Measurements from ENCODE around the gene TM9SF4. TPM values are rescaled to one million over a fixed set of nuclear protein-coding genes. Genes with fewer than 3 reads are reported as not detected.

Gene TM9SF4
- total RNA-seq, 4 donors from 2014 or later = 15.9 to 49.0 (median 28.1) TPM

DNA sequence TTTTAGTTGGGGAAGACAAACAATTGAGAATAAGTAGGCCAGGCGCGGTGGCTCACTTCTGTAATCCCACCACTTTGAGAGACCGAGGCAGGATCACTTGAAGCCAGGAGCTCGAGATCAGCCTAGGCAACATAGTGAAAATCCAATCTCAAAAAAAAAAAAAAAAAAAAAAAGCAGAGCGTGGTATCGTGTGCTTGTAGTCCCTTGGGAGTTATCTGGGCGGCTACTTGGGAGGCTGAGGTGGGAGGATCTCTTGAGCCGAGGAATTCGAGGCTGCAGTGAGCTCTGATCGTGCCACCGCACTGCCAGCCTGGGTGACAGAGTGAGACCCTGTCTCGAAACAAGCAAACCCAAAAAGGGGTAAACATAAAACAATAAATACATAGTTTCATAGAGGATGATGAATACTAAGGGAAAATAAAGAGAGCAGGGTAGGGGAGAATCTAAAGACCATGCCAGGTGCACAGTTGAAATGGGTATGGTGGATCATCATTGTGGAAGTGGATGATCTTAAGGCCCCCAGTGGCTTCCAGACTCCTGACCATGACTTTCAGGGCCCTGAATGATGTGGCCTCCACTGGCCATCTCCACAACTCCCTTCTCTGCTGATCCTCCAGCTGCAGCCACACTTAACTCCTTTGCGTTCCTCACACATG lies 99.1 kb downstream of the TM9SF4 start:
- no peaks in the 10 kb centered on the region for H3K9me3 ChIP-seq
- H3K36me3 ChIP-seq = no peaks in the 10 kb centered on the region
- intact Hi-C loops (cut with DNase I; ENCODE audit: low total_unique reads) = no loop called here
- TF ChIP-seq POLR2A (IDR thresholded peaks at IDR 0.05) = no peak
- TF ChIP-seq, protein P1, sequence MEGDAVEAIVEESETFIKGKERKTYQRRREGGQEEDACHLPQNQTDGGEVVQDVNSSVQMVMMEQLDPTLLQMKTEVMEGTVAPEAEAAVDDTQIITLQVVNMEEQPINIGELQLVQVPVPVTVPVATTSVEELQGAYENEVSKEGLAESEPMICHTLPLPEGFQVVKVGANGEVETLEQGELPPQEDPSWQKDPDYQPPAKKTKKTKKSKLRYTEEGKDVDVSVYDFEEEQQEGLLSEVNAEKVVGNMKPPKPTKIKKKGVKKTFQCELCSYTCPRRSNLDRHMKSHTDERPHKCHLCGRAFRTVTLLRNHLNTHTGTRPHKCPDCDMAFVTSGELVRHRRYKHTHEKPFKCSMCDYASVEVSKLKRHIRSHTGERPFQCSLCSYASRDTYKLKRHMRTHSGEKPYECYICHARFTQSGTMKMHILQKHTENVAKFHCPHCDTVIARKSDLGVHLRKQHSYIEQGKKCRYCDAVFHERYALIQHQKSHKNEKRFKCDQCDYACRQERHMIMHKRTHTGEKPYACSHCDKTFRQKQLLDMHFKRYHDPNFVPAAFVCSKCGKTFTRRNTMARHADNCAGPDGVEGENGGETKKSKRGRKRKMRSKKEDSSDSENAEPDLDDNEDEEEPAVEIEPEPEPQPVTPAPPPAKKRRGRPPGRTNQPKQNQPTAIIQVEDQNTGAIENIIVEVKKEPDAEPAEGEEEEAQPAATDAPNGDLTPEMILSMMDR (IDR thresholded peaks at IDR 0.05) = no peak
- H3K27ac ChIP-seq = peak overlapping the region; percentile 86 to 91
- DNase-seq = no peak
- peaks cover 4 to 12% of the 10 kb centered on the region in 2 donors for H3K4me1 ChIP-seq
- H3K27me3 ChIP-seq = no peaks in the 10 kb centered on the region
- H3K4me3 ChIP-seq = peak overlapping the region; percentile 89 to 97

DNA sequence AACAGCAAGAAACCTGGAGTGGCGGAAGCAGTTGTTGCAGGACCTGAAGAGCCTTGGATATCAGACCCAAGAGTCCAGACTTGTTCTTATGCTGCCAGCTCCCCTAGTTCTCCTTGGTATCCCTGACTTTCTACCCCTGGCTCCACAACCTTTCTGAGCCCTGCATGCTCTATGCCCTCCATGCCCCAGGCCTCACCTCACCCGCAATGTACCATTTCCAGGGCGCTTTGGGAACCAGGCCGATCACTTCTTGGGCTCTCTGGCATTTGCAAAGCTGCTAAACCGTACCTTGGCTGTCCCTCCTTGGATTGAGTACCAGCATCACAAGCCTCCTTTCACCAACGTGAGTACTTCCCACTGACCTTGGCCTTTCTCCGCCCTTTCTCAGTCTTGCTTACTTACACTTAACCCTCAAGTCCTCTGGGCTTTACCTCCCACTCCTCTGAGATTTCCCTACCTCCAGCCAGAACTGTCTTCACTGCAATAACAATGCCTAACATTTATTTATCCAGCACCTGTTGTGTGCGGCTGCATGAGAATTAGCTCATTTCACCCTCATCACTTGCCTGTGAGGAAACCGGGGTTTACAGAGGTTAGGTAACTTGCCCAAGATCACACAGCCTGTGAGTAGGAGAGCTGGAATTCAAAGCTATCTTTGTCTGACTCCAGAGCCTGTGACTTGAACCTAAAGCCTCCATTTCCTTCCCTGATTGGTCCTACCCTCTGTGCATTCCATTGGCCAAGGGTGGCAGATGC lies 100.5 kb downstream of the TM9SF4 start:
- H3K36me3 ChIP-seq = no peaks in the 10 kb centered on the region
- H3K27me3 ChIP-seq = no peaks in the 10 kb centered on the region
- intact Hi-C loops (cut with DNase I; ENCODE audit: low total_unique reads) = no loop called here
- no peak for DNase-seq
- TF ChIP-seq POLR2A (IDR thresholded peaks at IDR 0.05) = no peak
- TF ChIP-seq, protein P1 (IDR thresholded peaks at IDR 0.05) = no peak
- no peaks in the 10 kb centered on the region for H3K9me3 ChIP-seq
- H3K27ac ChIP-seq = no peak overlapping the region
- peaks cover 4 to 12% of the 10 kb centered on the region in 2 donors for H3K4me1 ChIP-seq
- no peak overlapping the region for H3K4me3 ChIP-seq

DNA sequence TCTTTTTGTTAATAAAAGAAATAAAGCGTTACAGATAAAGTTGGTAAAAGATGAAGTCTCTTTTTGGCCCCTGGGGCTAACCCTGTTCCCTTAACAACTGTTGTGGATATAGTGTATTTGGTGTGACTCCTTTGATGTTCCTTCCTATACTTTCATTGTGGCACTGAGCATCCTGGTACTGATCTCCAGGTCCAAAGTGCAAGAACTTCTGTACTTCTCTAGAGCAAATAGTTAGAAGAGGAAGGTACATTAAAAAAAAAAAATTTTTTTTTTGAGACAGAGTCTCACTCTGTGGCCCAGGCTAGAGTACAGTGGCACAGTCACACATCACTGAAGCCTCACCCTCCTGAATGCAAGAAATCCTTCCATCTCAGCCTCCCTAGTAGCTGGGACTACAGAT lies 104.4 kb downstream of the TM9SF4 start:
- Histone ChIP-seq H3K4me3 (no peak overlapping the region), H3K27ac (no peak overlapping the region), H3K27me3 (no peaks in the 10 kb centered on the region), H3K9me3 (no peaks in the 10 kb centered on the region), H3K36me3 (no peaks in the 10 kb centered on the region), H3K4me1 (no peaks in the 10 kb centered on the region)
- TF ChIP-seq POLR2A (IDR thresholded peaks at IDR 0.05) = no peak
- TF ChIP-seq, protein P1 (IDR thresholded peaks at IDR 0.05) = no peak
- DNase-seq = no peak
- intact Hi-C loops (cut with DNase I; ENCODE audit: low total_unique reads) = no loop called here

DNA sequence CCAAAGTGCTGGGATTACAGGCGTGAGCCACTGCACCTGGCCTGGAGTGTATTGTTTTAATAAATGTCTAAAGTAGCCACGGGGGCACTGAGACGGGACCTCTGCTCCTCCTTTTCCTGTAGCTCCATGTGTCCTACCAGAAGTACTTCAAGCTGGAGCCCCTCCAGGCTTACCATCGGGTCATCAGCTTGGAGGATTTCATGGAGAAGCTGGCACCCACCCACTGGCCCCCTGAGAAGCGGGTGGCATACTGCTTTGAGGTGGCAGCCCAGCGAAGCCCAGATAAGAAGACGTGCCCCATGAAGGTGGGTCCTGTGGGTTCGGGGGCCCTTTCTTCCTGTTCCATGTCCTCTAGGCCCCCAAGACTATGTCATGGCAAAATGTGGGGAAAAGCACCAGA lies 105.6 kb downstream of the TM9SF4 start:
- intact Hi-C loops (cut with DNase I; ENCODE audit: low total_unique reads) = no loop called here
- no peak for DNase-seq
- no peak overlapping the region for H3K27ac ChIP-seq
- H3K4me3 ChIP-seq = no peak overlapping the region
- no peaks in the 10 kb centered on the region for H3K4me1 ChIP-seq
- no peak for TF ChIP-seq POLR2A (IDR thresholded peaks at IDR 0.05)
- TF ChIP-seq, protein P1 (IDR thresholded peaks at IDR 0.05) = no peak
- no peaks in the 10 kb centered on the region for H3K36me3 ChIP-seq
- no peaks in the 10 kb centered on the region for H3K9me3 ChIP-seq
- no peaks in the 10 kb centered on the region for H3K27me3 ChIP-seq

DNA sequence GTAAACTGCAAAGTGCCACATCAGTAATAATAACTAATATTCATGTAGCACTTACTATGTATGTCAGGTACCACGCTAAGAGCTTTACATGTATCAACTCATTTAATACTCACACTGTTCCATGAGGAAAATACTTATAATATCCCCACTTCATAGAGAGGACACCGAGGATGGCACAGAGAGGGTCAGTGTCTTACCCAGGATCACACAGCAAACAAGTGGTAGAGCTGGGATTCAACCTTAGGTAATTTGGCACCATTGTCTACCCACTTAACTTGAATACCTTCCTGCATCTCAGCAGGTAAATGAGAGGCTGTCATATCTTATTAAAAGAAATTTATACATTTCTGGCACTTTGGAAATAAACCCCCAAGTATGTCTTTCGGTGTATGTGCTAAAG lies 106.2 kb downstream of the TM9SF4 start:
- H3K9me3 ChIP-seq = no peaks in the 10 kb centered on the region
- TF ChIP-seq, protein P1 (IDR thresholded peaks at IDR 0.05) = no peak
- TF ChIP-seq POLR2A (IDR thresholded peaks at IDR 0.05) = no peak
- H3K36me3 ChIP-seq = no peaks in the 10 kb centered on the region
- no peaks in the 10 kb centered on the region for H3K27me3 ChIP-seq
- H3K27ac ChIP-seq = no peak overlapping the region
- H3K4me1 ChIP-seq = no peaks in the 10 kb centered on the region
- intact Hi-C loops (cut with DNase I; ENCODE audit: low total_unique reads) = no loop called here
- DNase-seq = no peak
- no peak overlapping the region for H3K4me3 ChIP-seq

Data from uterus (tissue), 4 donors.